Transverse colon (tissue), 4 donors: ENCODE results near the gene GPLD1. TPM values are rescaled to one million over a fixed set of nuclear protein-coding genes. Genes with fewer than 3 reads are reported as not detected.

Source experiments
- DNase-seq: peaks from one replicate; pipeline ENCODE4 v3.0.0-alpha.2; 2019
- H3K27ac ChIP-seq, 4 donors: fragments of 200-600 bp; sonication (generic); 2 replicates each; pipeline ENCODE4 v1.5.1; 2016 to 2018; ENCODE audit warnings: inconsistent platforms in 4 of 4
- H3K27me3 ChIP-seq: fragments of 200-600 bp; sonication (generic); 2 replicates; pipeline ENCODE4 v1.5.1; 2017; ENCODE audit warnings: inconsistent platforms
- H3K36me3 ChIP-seq, 4 donors: fragments of 200-600 bp; sonication (generic); 2 replicates each; pipeline ENCODE4 v1.5.1; 2017 to 2019; ENCODE audit warnings: inconsistent platforms in 4 of 4
- H3K4me1 ChIP-seq, 4 donors: fragments of 200-600 bp; sonication (generic); 2 replicates each; pipeline ENCODE4 v1.5.1; 2017 to 2020; ENCODE audit warnings: inconsistent platforms in 4 of 4
- H3K4me3 ChIP-seq, 4 donors: fragments of 200-600 bp; sonication (generic); 1 replicate in 1 of 4; 2 replicates in 3 of 4; pipeline versions ENCODE4 v1.5.1 to v1.6.1; 2017 to 2019; ENCODE audit warnings: inconsistent platforms in 4 of 4
- H3K9me3 ChIP-seq, 2 donors: fragments of 200-600 bp; sonication (generic); 2 replicates each; pipeline ENCODE4 v1.5.1; 2017 to 2019; ENCODE audit warnings: inconsistent platforms in 2 of 2
- CTCF ChIP-seq, 5 experiments: fragments of 200-600 bp in 3 of 5; fragments of 450-650 bp in 2 of 5; sonication (generic) in 3 of 5; IDR thresholded peaks; 1 replicate in 2 of 5; 2 replicates in 3 of 5; pipeline ENCODE4 v1.5.1; 2016 to 2017; ENCODE audit warnings: antibody characterized with exemption in 5 of 5, inconsistent platforms in 3 of 5, mild to moderate bottlenecking in 2 of 5, moderate library complexity in 1 of 5
- EP300 ChIP-seq: sonication (generic); formaldehyde crosslinking; IDR thresholded peaks from one replicate; pipeline ENCODE4 v1.6.1; 2017; ENCODE audit warnings: antibody characterized with exemption, low read depth
- POLR2A ChIP-seq: fragments of 450-650 bp; IDR thresholded peaks from one replicate; pipeline ENCODE4 v1.6.1; 2016; ENCODE audit warnings: antibody characterized with exemption, mild to moderate bottlenecking, moderate library complexity
- POLR2AphosphoS5 ChIP-seq, 3 donors: sonication (generic); formaldehyde crosslinking; IDR thresholded peaks; one replicate each; pipeline ENCODE4 v1.6.1; 2016; ENCODE audit warnings: antibody characterized with exemption in 3 of 3
- WGBS, 2 donors: methylation state at CpG; one replicate each; pipeline ENCODE4 v1.1.5; 2018; ENCODE audit warnings: low coverage in 1 of 2; 5-methylcytosine and 5-hydroxymethylcytosine counted together
- in situ Hi-C, 4 donors: fragments of 200-750 bp; cut with MboI; loops; one replicate each; pipeline versions ENCODE4 v1.15.0 to v1.15.1; 2017; ENCODE audit warnings: low sequenced_read_pairs in 3 of 4, low pct_ligation_motif_present in 1 of 4, low pct_unique_long_range_greater_than_20kb in 1 of 4
- intact Hi-C: fragments of 100-400 bp; cut with DNase I; formaldehyde crosslinking; loops from one replicate; pipeline ENCODE4 v1.15.1; 2023; ENCODE audit warnings: low total_unique reads
- total RNA-seq, 4 donors: library from RNA; depleted of rRNA; stranded (reverse); fragments of >200 nt; gene quantifications; one replicate each; pipeline ENCODE4 v1.1.0, GENCODE V29; 2016

GPLD1 gene
- total RNA-seq, 4 donors from 2014 or later = 0.96 to 5.2 (median 1.4) TPM

GRCh38 chr6:24458941-24459340, 30.4 kb downstream of the GPLD1 start:
- Histone ChIP-seq H3K27ac (no peak overlapping the region), H3K9me3 (no peaks in the 10 kb centered on the region), H3K4me1 (no peaks in the 10 kb centered on the region), H3K27me3 (no peaks in the 10 kb centered on the region), H3K4me3 (no peak overlapping the region), H3K36me3 (no peaks in the 10 kb centered on the region)
- no peak for DNase-seq
- intact Hi-C loops = no loop called here
- WGBS, 2 donors = 85 to 100% methylated on average over 1 to 2 of the region's 2 CpGs
- TF ChIP-seq EP300 (no peak), POLR2AphosphoS5 (IDR thresholded peaks at IDR 0.05) (no peak), CTCF (IDR thresholded peaks at IDR 0.05) (no peak), POLR2A (no peak)
- in situ Hi-C loops = no loop called here

GRCh38 chr6:24458134-24458533, 31.2 kb downstream of the GPLD1 start:
- no peak for TF ChIP-seq POLR2A
- TF ChIP-seq EP300 = no peak
- TF ChIP-seq CTCF (IDR thresholded peaks at IDR 0.05) = no peak
- no peak for TF ChIP-seq POLR2AphosphoS5 (IDR thresholded peaks at IDR 0.05)
- in situ Hi-C loops = no loop called here
- H3K27ac ChIP-seq = no peak overlapping the region
- intact Hi-C loops = no loop called here
- no peaks in the 10 kb centered on the region for H3K9me3 ChIP-seq
- 69 to 81% methylated on average over 2 to 4 of the region's 4 CpGs for WGBS, 2 donors
- no peaks in the 10 kb centered on the region for H3K27me3 ChIP-seq
- DNase-seq = no peak
- no peak overlapping the region for H3K4me3 ChIP-seq
- no peaks in the 10 kb centered on the region for H3K4me1 ChIP-seq
- no peaks in the 10 kb centered on the region for H3K36me3 ChIP-seq

GRCh38 chr6:24455061-24455460, 34.3 kb downstream of the GPLD1 start:
- Histone ChIP-seq H3K27me3 (no peaks in the 10 kb centered on the region), H3K27ac (no peak overlapping the region), H3K4me1 (no peaks in the 10 kb centered on the region), H3K4me3 (no peak overlapping the region), H3K36me3 (no peaks in the 10 kb centered on the region), H3K9me3 (no peaks in the 10 kb centered on the region)
- TF ChIP-seq POLR2AphosphoS5 (IDR thresholded peaks at IDR 0.05) (no peak), POLR2A (no peak), CTCF (IDR thresholded peaks at IDR 0.05) (no peak), EP300 (no peak)
- in situ Hi-C loops = no loop called here
- WGBS, 2 donors = 80 to 92% methylated on average over 1 to 4 of the region's 4 CpGs
- DNase-seq = no peak
- intact Hi-C loops = no loop called here

GRCh38 chr6:24454452-24454851, 34.9 kb downstream of the GPLD1 start:
- Histone ChIP-seq H3K36me3 (no peaks in the 10 kb centered on the region), H3K9me3 (no peaks in the 10 kb centered on the region), H3K27ac (no peak overlapping the region), H3K4me3 (no peak overlapping the region), H3K27me3 (no peaks in the 10 kb centered on the region), H3K4me1 (no peaks in the 10 kb centered on the region)
- in situ Hi-C loops = no loop called here
- TF ChIP-seq EP300 (no peak), POLR2AphosphoS5 (IDR thresholded peaks at IDR 0.05) (no peak), CTCF (IDR thresholded peaks at IDR 0.05) (no peak), POLR2A (no peak)
- no peak for DNase-seq
- intact Hi-C loops = no loop called here
- 80 to 91% methylated on average over 1 to 5 of the region's 5 CpGs for WGBS, 2 donors
